ENCODE results near the gene C8B.

C8B gene

GRCh38 chr1:56927986-56928385 is 37.8 kb downstream of the C8B start:
- H3K27ac ChIP-seq = no peak overlapping the region
- H3K27me3 ChIP-seq (ENCODE audit: insufficient read depth, low read depth, severe bottlenecking) = peaks cover 3% of the 10 kb centered on the region
- no peak for DNase-seq
- TF ChIP-seq CTCF (IDR thresholded peaks at IDR 0.05; ENCODE audit: low read depth, low read length) = no peak
- no peaks in the 10 kb centered on the region for H3K36me3 ChIP-seq
- H3K9me3 ChIP-seq (ENCODE audit: severe bottlenecking) = no peaks in the 10 kb centered on the region
- H3K4me3 ChIP-seq (ENCODE audit: low read depth, low read length) = no peak overlapping the region

DNA sequence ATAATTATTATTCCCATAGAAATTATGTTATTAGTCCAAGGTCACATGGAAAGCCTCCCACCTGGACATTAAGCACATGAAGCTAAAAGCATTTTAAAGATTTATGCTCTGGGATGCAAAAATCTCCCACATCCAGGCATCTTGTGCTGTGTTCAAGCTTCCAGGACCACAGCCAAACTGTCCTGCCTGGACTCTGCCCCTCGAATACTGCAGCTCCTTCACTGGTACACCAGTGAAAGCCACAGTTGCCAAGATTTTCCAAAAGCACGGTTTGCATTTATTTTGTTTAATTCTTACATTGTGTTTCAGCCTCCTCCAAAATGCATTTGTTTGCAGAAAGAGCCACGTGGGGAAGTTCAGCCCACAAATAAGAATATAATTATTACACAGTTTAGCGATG is 38.6 kb downstream of the C8B start:
- Histone ChIP-seq H3K36me3 (no peaks in the 10 kb centered on the region), H3K27ac (no peak overlapping the region), H3K9me3 (ENCODE audit: severe bottlenecking) (no peaks in the 10 kb centered on the region), H3K27me3 (ENCODE audit: insufficient read depth, low read depth, severe bottlenecking) (peaks cover 3% of the 10 kb centered on the region), H3K4me3 (ENCODE audit: low read depth, low read length) (no peak overlapping the region)
- no peak for TF ChIP-seq CTCF (IDR thresholded peaks at IDR 0.05; ENCODE audit: low read depth, low read length)
- no peak for DNase-seq

DNA sequence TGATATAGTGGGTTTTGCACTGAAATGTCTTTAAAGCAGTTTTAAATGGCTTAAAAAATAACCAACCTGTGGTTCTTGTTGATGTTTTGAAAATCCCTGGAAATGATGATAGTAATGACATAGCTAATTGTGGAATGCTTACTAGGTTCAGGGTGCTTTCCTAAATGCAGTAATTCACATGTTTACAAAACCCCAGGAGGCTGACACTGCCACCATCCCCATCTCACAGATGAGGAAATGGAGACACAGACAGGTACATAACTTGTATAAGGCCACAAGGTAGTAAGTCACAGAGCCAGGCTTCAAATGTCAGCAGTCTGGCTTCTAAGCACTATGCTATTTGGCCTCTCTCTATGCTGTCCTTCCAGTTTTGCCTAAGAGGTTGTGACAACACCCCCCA is 40.6 kb downstream of the C8B start:
- Histone ChIP-seq H3K27me3 (ENCODE audit: insufficient read depth, low read depth, severe bottlenecking) (peaks cover 3% of the 10 kb centered on the region), H3K9me3 (ENCODE audit: severe bottlenecking) (no peaks in the 10 kb centered on the region), H3K4me3 (ENCODE audit: low read depth, low read length) (no peak overlapping the region), H3K27ac (no peak overlapping the region), H3K36me3 (no peaks in the 10 kb centered on the region)
- DNase-seq = no peak
- TF ChIP-seq CTCF (IDR thresholded peaks at IDR 0.05; ENCODE audit: low read depth, low read length) = no peak

DNA sequence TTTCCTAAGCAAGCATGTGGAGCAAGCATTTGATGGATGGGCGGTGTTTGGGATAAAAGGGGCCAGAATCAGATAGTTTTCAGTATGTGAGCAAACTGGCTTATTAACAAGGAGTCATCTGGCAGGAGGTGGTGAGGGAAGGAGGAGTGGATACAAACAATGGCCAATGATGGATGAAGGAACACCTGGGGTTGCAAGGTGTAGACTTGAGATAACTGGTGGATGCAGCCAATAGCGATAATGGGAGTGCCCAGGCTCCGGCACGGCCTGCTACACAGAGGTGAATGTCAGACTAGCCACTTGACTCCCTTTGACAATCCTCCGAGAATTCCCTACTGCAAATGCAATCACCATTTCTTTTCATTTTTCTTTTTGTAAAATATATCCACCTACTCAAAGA is 41.7 kb downstream of the C8B start:
- Histone ChIP-seq H3K27ac (no peak overlapping the region), H3K4me3 (ENCODE audit: low read depth, low read length) (no peak overlapping the region), H3K36me3 (no peaks in the 10 kb centered on the region), H3K27me3 (ENCODE audit: insufficient read depth, low read depth, severe bottlenecking) (peaks cover 3% of the 10 kb centered on the region), H3K9me3 (ENCODE audit: severe bottlenecking) (no peaks in the 10 kb centered on the region)
- no peak for DNase-seq
- TF ChIP-seq CTCF (IDR thresholded peaks at IDR 0.05; ENCODE audit: low read depth, low read length) = no peak

GRCh38 chr1:56923201-56923600 is 42.6 kb downstream of the C8B start:
- Histone ChIP-seq H3K27ac (no peak overlapping the region), H3K36me3 (no peaks in the 10 kb centered on the region), H3K9me3 (ENCODE audit: severe bottlenecking) (no peaks in the 10 kb centered on the region), H3K27me3 (ENCODE audit: insufficient read depth, low read depth, severe bottlenecking) (peaks cover 3% of the 10 kb centered on the region), H3K4me3 (ENCODE audit: low read depth, low read length) (no peak overlapping the region)
- DNase-seq = no peak
- TF ChIP-seq CTCF (IDR thresholded peaks at IDR 0.05; ENCODE audit: low read depth, low read length) = no peak

DNA sequence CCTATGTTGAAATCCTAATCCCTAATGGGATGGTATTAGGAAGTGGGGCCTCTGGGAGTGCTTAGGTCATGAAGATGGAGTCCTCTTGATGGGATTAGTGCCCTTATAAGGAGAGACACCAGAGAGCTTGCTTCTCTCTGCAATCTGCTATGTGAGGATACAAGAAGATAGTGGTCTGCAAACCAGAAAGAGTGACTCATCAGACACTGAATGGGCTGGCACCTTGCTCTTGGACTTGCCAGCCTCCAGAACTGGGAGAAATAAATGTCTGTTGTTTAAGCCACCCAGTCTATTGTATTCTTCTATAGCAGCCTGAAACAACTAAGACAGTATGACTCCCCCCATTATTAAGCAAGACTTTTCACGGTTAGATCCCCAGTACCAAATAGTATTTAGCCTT is 43.3 kb downstream of the C8B start:
- Histone ChIP-seq H3K27me3 (ENCODE audit: insufficient read depth, low read depth, severe bottlenecking) (peaks cover 3% of the 10 kb centered on the region), H3K4me3 (ENCODE audit: low read depth, low read length) (no peak overlapping the region), H3K9me3 (ENCODE audit: severe bottlenecking) (no peaks in the 10 kb centered on the region), H3K36me3 (no peaks in the 10 kb centered on the region), H3K27ac (no peak overlapping the region)
- no peak for DNase-seq
- TF ChIP-seq CTCF (IDR thresholded peaks at IDR 0.05; ENCODE audit: low read depth, low read length) = no peak
